PC-9 (cell line): ENCODE measurements around the gene MRPL57.

Experiments used
- CTCF ChIP-seq: fragments of 200-600 bp; sonication (generic); conservative IDR thresholded peaks from 2 replicates; pipeline ENCODE4 v1.6.1; 2017; ENCODE audit warnings: mixed run types, antibody characterized with exemption, mild to moderate bottlenecking, moderate library complexity
- EZH2 ChIP-seq: fragments of 200-600 bp; sonication (generic); IDR thresholded peaks from 2 replicates; pipeline ENCODE4 v1.8.0; 2017; ENCODE audit warnings: antibody characterized with exemption, low read depth

GRCh38 chr13:21171420-21171819 lies 5.0 kb upstream of the MRPL57 start:
- TF ChIP-seq CTCF (no peak), EZH2 (no peak)
